Natural killer cell treated with Interleukin-12 subunit alpha and Interleukin-12 subunit beta and Interleukin-15 and Interleukin-18, amount 100 ng/mL, for 72 hours (primary cell): ENCODE results near the gene ITGBL1. TPM values are rescaled to one million over a fixed set of nuclear protein-coding genes. Genes with fewer than 3 reads are reported as not detected.

Experiments used
- ATAC-seq, 2 donors: fragments of 150-1000 bp; cut with Tn5 transposase in 1 of 2; sonication (Bioruptor Pico), chemical (Tn5 transposase) in 1 of 2; 2 replicates each; pipeline ENCODE4 v1.10.0; 2021
- DNase-seq: peaks from one replicate; pipeline ENCODE4 v3.0.0; 2022; ENCODE audit warnings: low spot score
- H3K27ac Mint-ChIP-seq, 2 donors: 1 replicate in 1 of 2; 2 replicates in 1 of 2; pipeline ENCODE4 v1.8.0; 2022; ENCODE audit warnings: mixed read lengths in 2 of 2, mild to moderate bottlenecking in 1 of 2, moderate library complexity in 1 of 2
- H3K27me3 Mint-ChIP-seq, 2 donors: 1 replicate in 1 of 2; 2 replicates in 1 of 2; pipeline ENCODE4 v1.8.0; 2022; ENCODE audit warnings: mixed read lengths in 2 of 2
- H3K36me3 Mint-ChIP-seq: one replicate; pipeline ENCODE4 v1.8.0; 2022; ENCODE audit warnings: mixed read lengths
- H3K4me1 Mint-ChIP-seq, 2 donors: 1 replicate in 1 of 2; 2 replicates in 1 of 2; pipeline ENCODE4 v1.8.0; 2022; ENCODE audit warnings: low read depth in 2 of 2, mixed read lengths in 2 of 2, mild to moderate bottlenecking in 1 of 2
- H3K4me3 Mint-ChIP-seq: one replicate; pipeline ENCODE4 v1.8.0; 2022; ENCODE audit warnings: mixed read lengths
- H3K9me3 Mint-ChIP-seq: 2 replicates; pipeline ENCODE4 v1.8.0; 2022; ENCODE audit warnings: mixed read lengths
- total RNA-seq, 2 donors: library from RNA; stranded (reverse); gene quantifications; one replicate each; pipeline ENCODE4 v1.2.3, GENCODE V29; 2022

The ITGBL1 gene
- total RNA-seq, 2 donors from 2014 or later: not detected

DNA sequence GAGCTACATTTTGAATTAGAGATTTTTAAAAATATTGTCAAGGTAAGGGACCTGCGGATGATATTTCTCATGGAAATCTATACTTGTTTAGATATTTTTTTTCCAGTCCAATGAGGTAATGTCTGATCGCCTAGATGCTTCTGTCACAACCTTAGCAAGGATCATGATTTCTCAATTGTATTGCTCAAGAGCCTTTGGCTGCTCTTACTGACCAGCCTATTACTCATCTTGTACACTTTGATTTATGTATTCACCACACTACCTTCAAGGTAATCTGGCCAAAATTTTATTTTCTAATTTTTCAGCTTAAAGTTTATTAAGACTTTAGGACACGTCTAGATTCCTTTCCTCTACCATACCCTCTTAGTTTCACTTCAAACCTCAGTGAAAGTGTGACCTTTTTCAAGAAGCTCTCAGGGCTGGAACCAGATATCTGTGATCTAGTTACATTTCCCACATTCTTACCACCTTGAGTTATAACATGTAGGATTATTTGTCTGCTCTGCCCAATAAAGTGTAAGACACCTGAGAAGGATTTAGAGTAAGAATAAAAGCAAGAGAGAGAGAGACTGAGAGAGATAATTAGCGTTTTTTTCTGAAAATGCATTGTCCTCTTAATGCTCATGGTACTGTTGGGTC lies 197.1 kb downstream of the ITGBL1 start:
- H3K27me3 Mint-ChIP-seq: peaks cover 0 to 40% of the 10 kb centered on the region in 2 donors
- H3K4me1 Mint-ChIP-seq: no peaks in the 10 kb centered on the region
- H3K4me3 Mint-ChIP-seq: no peak overlapping the region
- H3K9me3 Mint-ChIP-seq: peaks cover 12% of the 10 kb centered on the region
- H3K27ac Mint-ChIP-seq: no peak overlapping the region
- H3K36me3 Mint-ChIP-seq: no peaks in the 10 kb centered on the region
- DNase-seq (no peak), ATAC-seq (no peak)

DNA sequence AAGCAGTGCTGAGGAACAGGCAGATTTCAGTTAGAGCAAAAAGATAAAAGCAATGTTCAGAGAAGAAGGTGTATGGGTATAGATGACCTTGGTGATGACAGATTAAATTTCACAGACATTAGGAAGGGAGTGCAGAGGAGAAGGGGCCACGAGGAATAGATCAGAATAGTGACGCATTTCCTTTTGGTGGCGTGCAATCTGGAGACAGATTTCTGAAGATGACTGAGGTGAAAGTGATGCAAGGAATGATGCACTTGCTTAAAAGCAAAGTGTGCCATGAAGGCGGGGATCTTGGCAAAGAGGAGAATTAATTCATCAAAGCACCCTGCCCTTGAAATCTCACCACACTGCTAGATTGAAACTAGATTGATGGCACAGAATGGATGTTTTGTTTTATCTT lies 202.4 kb downstream of the ITGBL1 start:
- Mint-ChIP-seq H3K27ac (no peak overlapping the region), H3K4me3 (no peak overlapping the region), H3K36me3 (no peaks in the 10 kb centered on the region), H3K4me1 (no peaks in the 10 kb centered on the region), H3K9me3 (peaks cover 9% of the 10 kb centered on the region), H3K27me3 (peaks cover 0 to 42% of the 10 kb centered on the region in 2 donors)
- no peak for DNase-seq
- no peak for ATAC-seq

DNA sequence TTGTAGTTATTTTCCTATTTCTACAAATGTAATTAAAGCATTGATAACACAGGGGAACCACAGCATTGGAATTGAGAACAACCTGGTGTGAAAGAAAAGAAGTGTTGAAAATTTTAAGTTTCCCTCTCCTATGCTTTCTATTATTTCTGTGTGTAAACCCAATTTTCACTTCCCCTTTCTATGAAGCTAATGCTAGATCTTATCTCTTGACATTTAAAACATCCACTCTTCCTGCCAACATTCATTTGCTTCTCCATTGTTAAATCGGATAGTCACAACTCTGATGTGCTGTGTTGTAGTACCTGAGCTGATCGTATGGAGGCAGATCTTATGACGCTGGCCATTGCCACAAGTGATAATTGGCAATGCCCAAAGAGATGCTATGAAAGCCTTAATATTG lies 203.0 kb downstream of the ITGBL1 start:
- Mint-ChIP-seq H3K9me3 (peaks cover 9% of the 10 kb centered on the region), H3K4me1 (no peaks in the 10 kb centered on the region), H3K4me3 (no peak overlapping the region), H3K27ac (no peak overlapping the region), H3K27me3 (peaks cover 0 to 42% of the 10 kb centered on the region in 2 donors), H3K36me3 (no peaks in the 10 kb centered on the region)
- DNase-seq (no peak), ATAC-seq (no peak)

DNA sequence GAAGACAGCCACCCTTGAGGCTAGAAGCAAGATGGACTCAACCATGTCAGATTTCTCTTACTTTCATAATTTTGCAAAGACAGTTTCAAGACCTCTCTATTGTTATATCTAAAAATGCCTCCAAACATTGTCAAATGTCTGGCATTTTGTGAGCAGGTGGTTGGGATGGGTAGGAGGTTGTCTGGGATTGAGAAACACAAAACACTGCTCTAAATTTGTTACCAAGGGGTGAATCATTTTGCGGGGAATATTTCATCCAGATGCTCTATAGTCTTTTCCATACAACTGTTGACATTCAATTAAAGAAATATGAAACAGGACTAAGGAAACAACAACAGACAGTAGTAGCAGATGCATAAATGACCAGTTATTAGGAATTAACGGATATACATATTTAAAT lies 208.2 kb downstream of the ITGBL1 start:
- H3K36me3 Mint-ChIP-seq: no peaks in the 10 kb centered on the region
- ATAC-seq: no peak
- H3K27ac Mint-ChIP-seq: no peak overlapping the region
- no peak for DNase-seq
- H3K9me3 Mint-ChIP-seq: peaks cover 3% of the 10 kb centered on the region
- no peaks in the 10 kb centered on the region for H3K4me1 Mint-ChIP-seq
- H3K4me3 Mint-ChIP-seq: no peak overlapping the region
- peaks cover 0 to 8% of the 10 kb centered on the region in 2 donors for H3K27me3 Mint-ChIP-seq

DNA sequence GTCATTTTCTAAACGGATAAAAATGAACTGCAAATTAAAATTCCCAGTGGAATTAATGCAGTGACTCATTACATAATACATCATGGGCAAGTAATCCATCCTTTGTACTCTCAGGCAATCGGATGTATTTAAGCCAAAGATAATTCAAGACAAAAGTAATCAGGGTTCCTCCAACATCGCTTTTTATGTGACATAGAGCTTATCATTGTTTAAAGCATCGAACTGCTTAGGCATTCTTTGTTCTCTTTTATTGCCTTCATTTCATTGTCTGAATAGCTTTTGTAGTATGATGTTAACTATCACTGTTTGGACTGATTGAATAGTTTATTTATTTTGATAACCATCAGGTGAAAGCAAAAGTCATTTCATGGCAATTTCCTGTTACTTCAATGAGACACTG lies 209.4 kb downstream of the ITGBL1 start:
- DNase-seq: no peak
- Mint-ChIP-seq H3K9me3 (peaks cover 3% of the 10 kb centered on the region), H3K4me1 (no peaks in the 10 kb centered on the region), H3K27me3 (peaks cover 3 to 6% of the 10 kb centered on the region in 2 donors), H3K4me3 (no peak overlapping the region), H3K27ac (no peak overlapping the region), H3K36me3 (no peaks in the 10 kb centered on the region)
- no peak for ATAC-seq

DNA sequence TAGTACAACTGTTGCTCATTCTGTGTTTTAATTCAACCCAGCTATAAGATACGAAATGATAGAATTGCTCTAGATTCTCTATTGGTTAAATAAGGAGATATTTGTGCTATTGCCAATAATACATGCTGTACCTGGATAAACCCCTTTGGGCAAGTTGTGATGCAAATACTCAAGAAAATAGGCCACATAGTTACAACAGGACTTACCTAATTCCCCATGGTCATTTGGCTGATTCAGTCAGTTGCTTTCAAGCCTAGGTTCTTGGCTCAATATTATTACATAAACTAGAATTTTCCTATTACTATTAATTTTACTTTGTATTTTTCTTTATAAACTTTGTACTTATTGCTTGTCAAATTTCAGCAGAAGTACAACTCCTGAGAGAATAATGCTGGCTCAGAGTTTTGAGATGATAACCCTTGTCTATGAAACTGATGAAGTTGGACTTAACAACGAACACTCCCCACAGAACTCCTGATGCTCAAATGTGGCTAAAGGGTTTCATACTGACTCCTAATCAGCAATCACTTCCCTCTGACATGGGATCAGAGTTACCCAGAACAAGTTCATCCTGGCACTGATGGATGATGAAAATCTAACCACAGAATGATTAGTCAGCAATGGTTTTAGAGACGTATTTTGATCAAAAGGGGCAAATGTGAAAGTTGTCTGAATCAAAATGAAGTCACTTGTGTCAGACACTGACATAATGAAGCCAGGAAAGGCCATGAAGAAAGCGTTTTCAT lies 221.1 kb downstream of the ITGBL1 start:
- Mint-ChIP-seq H3K27ac (no peak overlapping the region), H3K36me3 (no peaks in the 10 kb centered on the region), H3K27me3 (peaks cover 0 to 5% of the 10 kb centered on the region in 2 donors), H3K9me3 (peaks cover 7% of the 10 kb centered on the region), H3K4me3 (no peak overlapping the region), H3K4me1 (no peaks in the 10 kb centered on the region)
- DNase-seq (no peak), ATAC-seq (no peak)

DNA sequence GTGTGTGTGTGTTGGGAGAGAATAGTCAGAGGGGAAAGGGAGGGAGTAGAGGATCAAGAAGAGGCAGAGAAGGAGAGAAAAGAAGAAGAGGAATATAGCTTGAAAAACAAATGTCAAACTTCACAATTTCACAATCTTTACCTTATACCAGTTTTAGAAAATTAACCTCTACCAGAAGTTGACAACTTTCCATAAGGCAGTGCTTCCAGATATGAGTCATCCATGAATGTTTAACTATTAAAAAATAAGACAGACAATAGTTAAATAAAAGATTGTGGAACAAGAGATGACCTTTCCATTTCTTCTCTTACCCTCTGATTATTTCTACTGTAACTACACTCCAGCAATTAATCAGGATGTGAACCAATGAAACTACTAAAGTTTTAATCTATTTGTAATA lies 229.4 kb downstream of the ITGBL1 start:
- H3K27me3 Mint-ChIP-seq: peaks cover 0 to 20% of the 10 kb centered on the region in 2 donors
- no peak for ATAC-seq
- no peaks in the 10 kb centered on the region for H3K36me3 Mint-ChIP-seq
- H3K4me1 Mint-ChIP-seq: no peaks in the 10 kb centered on the region
- no peak overlapping the region for H3K27ac Mint-ChIP-seq
- no peak overlapping the region for H3K4me3 Mint-ChIP-seq
- DNase-seq: no peak
- peaks cover 5% of the 10 kb centered on the region for H3K9me3 Mint-ChIP-seq

DNA sequence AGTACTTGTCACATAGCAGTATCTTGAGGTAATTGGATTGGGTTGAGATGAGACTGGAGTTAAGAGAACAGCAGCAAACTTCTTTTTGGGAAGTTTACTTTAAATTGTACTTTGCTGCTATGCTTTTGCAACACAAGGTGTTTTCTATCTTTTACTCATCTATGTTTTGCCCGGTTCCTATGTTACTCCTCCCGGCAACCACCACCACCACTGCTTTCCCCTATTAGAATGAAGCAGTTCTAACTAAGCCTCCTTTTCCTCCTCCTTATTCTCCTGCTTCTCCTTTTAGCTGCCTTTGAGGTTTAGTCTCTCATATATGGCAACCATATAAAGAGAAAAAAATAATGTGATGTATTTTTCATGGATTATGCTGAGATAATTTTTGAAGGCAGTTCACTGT lies 233.5 kb downstream of the ITGBL1 start:
- ATAC-seq (no peak), DNase-seq (no peak)
- no peak overlapping the region for H3K4me3 Mint-ChIP-seq
- no peak overlapping the region for H3K27ac Mint-ChIP-seq
- peaks cover 7% of the 10 kb centered on the region for H3K9me3 Mint-ChIP-seq
- no peaks in the 10 kb centered on the region for H3K4me1 Mint-ChIP-seq
- H3K36me3 Mint-ChIP-seq: no peaks in the 10 kb centered on the region
- peaks cover 0 to 25% of the 10 kb centered on the region in 2 donors for H3K27me3 Mint-ChIP-seq

DNA sequence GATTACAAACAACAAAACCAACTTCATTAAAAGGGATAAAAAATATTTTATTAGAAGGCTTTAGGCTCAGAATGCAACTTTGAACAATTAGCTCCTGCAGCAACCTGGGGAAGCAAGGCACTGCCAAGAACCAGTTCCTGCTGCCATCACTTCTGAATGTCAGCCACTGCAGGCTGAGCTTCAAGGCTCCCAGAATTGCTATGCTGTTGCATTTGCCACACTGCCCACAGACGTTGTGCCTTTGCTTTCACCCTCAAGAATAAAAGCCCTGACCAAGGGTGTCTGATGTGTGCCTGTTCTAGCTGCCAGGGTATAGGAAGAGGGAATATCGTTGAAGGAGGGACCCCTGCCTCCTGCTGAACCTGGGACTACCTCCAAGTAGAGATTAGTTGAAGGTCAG lies 238.4 kb downstream of the ITGBL1 start:
- Mint-ChIP-seq H3K36me3 (no peaks in the 10 kb centered on the region), H3K9me3 (peaks cover 2% of the 10 kb centered on the region), H3K27ac (no peak overlapping the region), H3K4me1 (no peaks in the 10 kb centered on the region), H3K27me3 (peaks cover 0 to 8% of the 10 kb centered on the region in 2 donors), H3K4me3 (no peak overlapping the region)
- DNase-seq (no peak), ATAC-seq (no peak)

DNA sequence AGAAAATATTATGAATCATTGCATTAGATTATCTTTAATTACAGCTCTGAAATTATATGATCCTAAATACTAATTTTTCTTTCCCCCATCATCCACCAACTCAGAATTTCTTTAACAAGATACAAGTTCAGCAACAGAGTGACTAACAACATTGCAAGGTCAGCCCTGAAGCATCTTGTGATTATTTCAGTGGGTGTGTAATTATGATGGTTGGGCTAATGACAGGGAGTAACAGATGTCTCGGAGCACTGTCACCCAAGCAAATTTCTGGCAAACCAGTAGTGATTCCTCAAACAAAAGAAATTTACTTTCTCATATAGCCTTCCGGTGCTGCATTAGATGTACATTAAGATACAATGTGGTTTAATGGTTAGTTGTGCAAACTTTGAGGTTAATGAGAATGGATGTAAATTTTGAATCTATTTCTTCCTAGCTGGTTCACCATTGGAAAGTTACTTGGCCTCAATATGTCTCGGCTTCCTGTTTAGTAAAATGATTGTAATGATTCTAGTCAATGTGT lies 238.9 kb downstream of the ITGBL1 start:
- no peak for ATAC-seq
- no peaks in the 10 kb centered on the region for H3K4me1 Mint-ChIP-seq

DNA sequence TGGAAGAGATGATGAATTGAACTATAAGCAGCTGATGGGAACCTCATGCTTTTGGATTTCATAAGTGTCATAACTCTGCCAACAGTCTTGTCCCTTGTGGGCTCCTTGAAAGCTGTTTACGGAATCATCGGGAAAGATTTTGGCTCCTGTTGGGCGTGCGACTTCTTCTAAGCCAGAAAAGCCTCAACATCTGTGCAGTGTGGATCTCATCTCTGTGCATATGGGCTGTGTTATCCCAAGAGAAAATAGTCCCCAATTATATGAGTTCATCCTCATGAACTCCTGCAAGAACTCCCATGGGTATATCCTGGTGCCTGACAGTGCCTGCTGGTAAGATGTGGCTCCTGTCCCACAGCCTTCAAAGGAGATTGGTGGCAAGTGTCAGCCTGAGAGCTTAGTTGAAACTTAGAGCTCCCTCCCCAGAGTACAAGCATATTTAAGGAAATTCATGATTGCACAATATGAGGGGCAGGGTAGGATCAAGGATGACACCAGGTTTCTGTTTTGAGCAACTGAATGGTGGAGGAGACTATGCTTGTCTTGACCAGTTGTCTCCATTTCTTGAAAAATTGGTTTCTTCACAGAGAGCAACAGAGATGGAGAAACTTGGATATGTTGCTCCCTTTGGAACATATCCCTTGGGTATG lies 243.5 kb downstream of the ITGBL1 start:
- Mint-ChIP-seq H3K27ac (no peak overlapping the region), H3K4me3 (no peak overlapping the region), H3K36me3 (no peaks in the 10 kb centered on the region), H3K9me3 (no peaks in the 10 kb centered on the region), H3K4me1 (no peaks in the 10 kb centered on the region), H3K27me3 (no peaks in the 10 kb centered on the region)
- ATAC-seq (peak in 1 of 2 donors; percentile 24), DNase-seq (no peak)

More for the DNA sequence above, 238.9 kb downstream of the ITGBL1 start:
- peaks cover 0 to 8% of the 10 kb centered on the region in 2 donors for H3K27me3 Mint-ChIP-seq
- DNase-seq: no peak
- H3K36me3 Mint-ChIP-seq: no peaks in the 10 kb centered on the region
- peaks cover 2% of the 10 kb centered on the region for H3K9me3 Mint-ChIP-seq
- no peak overlapping the region for H3K27ac Mint-ChIP-seq
- no peak overlapping the region for H3K4me3 Mint-ChIP-seq

DNA sequence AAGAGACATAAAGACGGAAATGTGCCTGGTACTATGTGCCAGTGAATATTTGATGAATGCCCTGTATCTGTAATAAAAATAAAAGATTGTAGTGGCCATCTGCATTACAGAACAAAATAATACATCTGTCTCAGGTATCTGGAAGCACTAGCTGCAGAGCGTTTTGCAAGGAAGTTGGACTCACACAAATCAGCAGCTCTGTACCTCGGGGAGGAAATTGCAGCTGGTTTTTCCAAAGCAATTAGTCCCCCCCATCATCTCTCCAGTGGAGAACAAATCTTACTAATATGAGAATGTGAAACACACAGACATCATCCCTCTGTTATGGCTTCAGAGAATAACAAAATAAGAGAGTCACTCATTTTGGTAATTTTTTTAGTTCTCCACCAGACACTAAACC lies 245.3 kb downstream of the ITGBL1 start:
- H3K36me3 Mint-ChIP-seq: no peaks in the 10 kb centered on the region
- no peaks in the 10 kb centered on the region for H3K4me1 Mint-ChIP-seq
- no peaks in the 10 kb centered on the region for H3K9me3 Mint-ChIP-seq
- ATAC-seq: no peak
- no peak overlapping the region for H3K4me3 Mint-ChIP-seq
- H3K27me3 Mint-ChIP-seq: peaks cover 0 to 1% of the 10 kb centered on the region in 2 donors
- DNase-seq: no peak
- H3K27ac Mint-ChIP-seq: no peak overlapping the region

DNA sequence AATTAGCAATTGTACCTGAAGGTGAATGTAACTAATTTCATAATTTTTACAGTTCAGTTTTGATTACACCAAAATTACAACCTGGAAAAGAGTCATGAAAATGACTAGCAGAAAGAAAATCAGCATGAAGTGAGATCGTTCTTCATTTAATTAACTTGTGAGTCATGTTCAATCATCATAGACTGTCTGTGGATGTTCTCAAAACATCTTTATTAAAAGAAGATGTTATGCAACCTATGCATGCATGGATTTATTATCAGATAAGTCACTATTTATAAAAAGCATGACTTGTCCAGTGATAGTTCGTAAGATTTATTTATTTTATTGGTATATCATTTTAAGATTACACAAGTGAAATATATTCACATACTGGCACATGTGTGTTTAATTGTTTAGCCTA lies 245.9 kb downstream of the ITGBL1 start:
- no peaks in the 10 kb centered on the region for H3K36me3 Mint-ChIP-seq
- H3K4me3 Mint-ChIP-seq: no peak overlapping the region
- no peak for ATAC-seq
- no peak for DNase-seq
- H3K27me3 Mint-ChIP-seq: peaks cover 0 to 8% of the 10 kb centered on the region in 2 donors
- no peaks in the 10 kb centered on the region for H3K9me3 Mint-ChIP-seq
- no peaks in the 10 kb centered on the region for H3K4me1 Mint-ChIP-seq
- H3K27ac Mint-ChIP-seq: no peak overlapping the region

DNA sequence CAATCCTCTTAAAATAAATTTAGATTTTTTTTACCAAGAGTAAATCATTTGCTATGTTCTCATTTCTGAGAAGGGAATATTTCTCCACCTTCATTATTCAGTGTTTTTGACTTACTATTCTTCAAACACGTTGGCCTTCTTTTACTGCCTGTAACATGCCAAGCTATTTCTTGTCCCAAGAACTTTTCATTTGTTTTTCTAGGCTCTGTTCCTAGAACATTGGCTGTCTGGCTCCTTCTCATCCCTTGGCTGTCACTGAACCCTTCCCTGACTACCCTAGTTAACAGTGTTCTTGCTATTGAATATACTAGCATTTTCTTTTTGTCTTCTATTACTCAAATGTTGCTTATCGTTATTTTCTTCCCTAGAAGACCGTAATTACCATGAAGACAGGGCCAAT lies 248.1 kb downstream of the ITGBL1 start:
- ATAC-seq (no peak), DNase-seq (no peak)
- Mint-ChIP-seq H3K36me3 (no peaks in the 10 kb centered on the region), H3K27ac (no peak overlapping the region), H3K27me3 (peaks cover 0 to 16% of the 10 kb centered on the region in 2 donors), H3K4me3 (no peak overlapping the region), H3K4me1 (no peaks in the 10 kb centered on the region), H3K9me3 (no peaks in the 10 kb centered on the region)
